Smooth muscle cell (in vitro differentiated cells): ENCODE data around the gene KCNIP1. TPM values are rescaled to one million over a fixed set of nuclear protein-coding genes. Genes with fewer than 3 reads are reported as not detected.

Experiments used
- DNase-seq: peaks from one replicate; lab custom pipeline; 2025; ENCODE audit not compliant: unreplicated experiment; lab: John Stamatoyannopoulos, UW
- H2AFZ ChIP-seq: fragments of 200-600 bp; sonication (generic); 2 replicates; pipeline ENCODE4 v1.6.0; 2016; ENCODE audit warnings: antibody characterized with exemption, low read depth, mild to moderate bottlenecking
- H3F3A ChIP-seq: fragments of 200-600 bp; sonication (generic); 2 replicates; pipeline ENCODE4 v1.6.0; 2017; ENCODE audit warnings: antibody characterized with exemption, low read depth
- H3K27ac ChIP-seq: fragments of 200-600 bp; sonication (generic); 2 replicates; pipeline ENCODE4 v1.5.1; 2016; ENCODE audit warnings: low read depth, mild to moderate bottlenecking
- H3K27me3 ChIP-seq: fragments of 200-600 bp; sonication (generic); 2 replicates; pipeline ENCODE4 v1.6.1; 2016; ENCODE audit warnings: low read depth, mild to moderate bottlenecking
- H3K36me3 ChIP-seq: fragments of 200-600 bp; sonication (generic); 2 replicates; pipeline ENCODE4 v1.5.1; 2016; ENCODE audit warnings: low read depth
- H3K4me1 ChIP-seq: fragments of 200-600 bp; sonication (generic); 2 replicates; pipeline ENCODE4 v1.5.1; 2016; ENCODE audit warnings: low read depth
- H3K4me2 ChIP-seq: fragments of 200-600 bp; sonication (generic); 2 replicates; pipeline ENCODE4 v1.6.0; 2016; ENCODE audit warnings: mild to moderate bottlenecking
- H3K4me3 ChIP-seq: fragments of 200-600 bp; sonication (generic); 2 replicates; pipeline ENCODE4 v1.5.1; 2016; ENCODE audit warnings: mild to moderate bottlenecking
- H3K79me2 ChIP-seq: fragments of 200-600 bp; sonication (generic); 2 replicates; pipeline ENCODE4 v1.6.0; 2016; ENCODE audit warnings: low read depth, mild to moderate bottlenecking
- H3K9ac ChIP-seq: fragments of 200-600 bp; sonication (generic); 2 replicates; pipeline ENCODE4 v1.6.0; 2016; ENCODE audit warnings: low read depth
- H3K9me3 ChIP-seq: fragments of 200-600 bp; sonication (generic); replicated peaks from 2 replicates; pipeline ENCODE4 v1.5.1; 2016; ENCODE audit warnings: low read depth
- H4K20me1 ChIP-seq: fragments of 200-600 bp; sonication (generic); 2 replicates; pipeline ENCODE4 v1.6.0; 2016; ENCODE audit warnings: low read depth
- CTCF ChIP-seq: fragments of 200-600 bp; sonication (generic); IDR thresholded peaks from 2 replicates; pipeline ENCODE4 v1.5.1; 2017; ENCODE audit warnings: borderline replicate concordance, mild to moderate bottlenecking, antibody characterized with exemption; ENCODE audit not compliant: insufficient read depth, poor library complexity, severe bottlenecking
- WGBS: methylation state at CpG from one replicate; pipeline ENCODE4 v1.1.7; 2016; ENCODE audit warnings: low lambda C conversion rate; 5-methylcytosine and 5-hydroxymethylcytosine counted together
- polyA plus RNA-seq: library from polyadenylated mRNA; unstranded; fragments of >200 nt; fragmentation: Nextera tagmentation; extraction: Ambion mirVana; gene quantifications from 2 replicates; pipeline ENCODE4 v1.2.1, GENCODE V29; 2016
- total RNA-seq: library from RNA; depleted of rRNA; stranded (reverse); fragments of >200 nt; gene quantifications from 2 replicates; pipeline ENCODE4 v1.2.3, GENCODE V29; 2014

KCNIP1 gene
- total and polyA plus RNA-seq, 2 experiments from 2014 or later = 0.50 TPM; not detected in 1

DNA sequence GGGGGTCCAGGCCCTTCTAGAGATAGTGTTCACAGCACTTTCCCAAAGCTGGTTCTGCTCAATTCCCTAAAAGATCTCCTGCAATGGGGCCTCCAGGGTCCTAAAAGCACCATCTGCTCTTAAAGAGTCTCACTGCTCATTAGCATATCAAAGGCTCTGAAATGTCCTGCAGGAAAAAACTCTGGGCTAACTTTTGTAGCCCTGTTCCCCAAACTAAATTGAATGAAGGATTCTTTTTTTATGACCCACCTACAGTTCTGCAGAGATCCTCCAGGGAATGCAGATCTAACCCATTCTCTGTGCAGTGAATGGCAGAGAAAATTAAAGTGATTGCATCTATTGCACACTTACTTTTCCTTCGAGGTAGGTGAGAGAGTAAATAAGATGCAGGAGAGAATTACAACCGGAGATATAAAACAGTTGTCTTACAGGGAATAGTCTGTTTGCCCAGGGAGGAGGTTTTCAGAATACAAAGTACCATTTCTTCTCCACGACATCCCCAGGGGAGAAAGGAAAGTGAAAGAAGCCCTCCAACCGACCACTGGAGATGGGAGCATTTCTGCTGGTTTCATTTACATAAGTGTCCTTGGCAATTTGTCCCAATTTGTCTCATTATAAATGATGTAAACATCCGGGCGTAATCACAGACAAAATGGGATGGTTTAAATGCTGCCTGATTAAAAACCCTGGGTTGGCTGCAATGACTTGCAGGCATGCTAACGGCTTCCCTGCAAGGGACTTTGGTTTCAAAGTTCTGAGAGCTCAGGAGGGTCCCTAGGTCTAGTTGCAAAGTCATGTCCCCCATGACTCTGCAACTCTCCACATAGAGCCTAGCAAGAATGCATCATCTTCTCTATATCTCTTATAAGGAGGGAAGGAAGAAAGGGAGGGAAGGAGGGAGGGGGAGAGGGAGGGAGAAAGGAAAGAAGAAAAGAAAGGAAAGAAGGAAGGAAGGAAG lies 114.0 kb downstream of the KCNIP1 start:
- Histone ChIP-seq H2AFZ (no peak overlapping the region), H3K27ac (no peak overlapping the region), H4K20me1 (no peaks in the 10 kb centered on the region), H3K9me3 (no peaks in the 10 kb centered on the region), H3F3A (no peaks in the 10 kb centered on the region), H3K9ac (no peak overlapping the region), H3K4me2 (no peak overlapping the region), H3K4me1 (peaks cover 14% of the 10 kb centered on the region), H3K4me3 (no peak overlapping the region), H3K36me3 (no peaks in the 10 kb centered on the region), H3K79me2 (no peaks in the 10 kb centered on the region), H3K27me3 (peaks cover 40% of the 10 kb centered on the region)
- WGBS = 50% methylated on average over 7 of the region's 7 CpGs
- DNase-seq = no peak
- TF ChIP-seq CTCF = no peak

DNA sequence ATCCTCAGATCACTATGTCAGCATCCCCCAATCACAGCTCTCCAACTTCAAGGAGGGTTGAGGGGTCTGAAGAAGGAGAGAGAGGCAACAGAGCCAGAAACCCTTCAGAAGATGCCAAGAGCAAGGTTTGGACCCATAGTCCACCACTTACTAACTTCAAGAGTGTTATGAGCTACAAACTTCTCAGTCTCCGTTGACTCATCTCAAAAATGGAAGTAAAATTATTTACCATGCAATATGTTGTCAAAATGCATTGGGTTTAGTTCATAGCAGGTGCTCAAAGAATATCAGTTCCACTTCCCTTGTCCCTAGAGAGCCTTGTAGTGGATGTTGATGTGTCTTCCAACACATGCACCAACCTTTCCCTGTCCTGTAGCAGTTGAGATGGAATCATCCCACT lies 116.0 kb downstream of the KCNIP1 start:
- no peaks in the 10 kb centered on the region for H4K20me1 ChIP-seq
- TF ChIP-seq CTCF = no peak
- no peak overlapping the region for H3K9ac ChIP-seq
- no peaks in the 10 kb centered on the region for H3K79me2 ChIP-seq
- 90% methylated on average over 1 of the region's 1 CpG for WGBS
- no peaks in the 10 kb centered on the region for H3K9me3 ChIP-seq
- no peak overlapping the region for H3K4me3 ChIP-seq
- H3F3A ChIP-seq = no peaks in the 10 kb centered on the region
- no peak overlapping the region for H3K4me2 ChIP-seq
- no peak overlapping the region for H3K27ac ChIP-seq
- H3K36me3 ChIP-seq = no peaks in the 10 kb centered on the region
- DNase-seq = no peak
- H2AFZ ChIP-seq = no peak overlapping the region
- H3K27me3 ChIP-seq = peaks cover 48% of the 10 kb centered on the region
- peaks cover 8% of the 10 kb centered on the region for H3K4me1 ChIP-seq

DNA sequence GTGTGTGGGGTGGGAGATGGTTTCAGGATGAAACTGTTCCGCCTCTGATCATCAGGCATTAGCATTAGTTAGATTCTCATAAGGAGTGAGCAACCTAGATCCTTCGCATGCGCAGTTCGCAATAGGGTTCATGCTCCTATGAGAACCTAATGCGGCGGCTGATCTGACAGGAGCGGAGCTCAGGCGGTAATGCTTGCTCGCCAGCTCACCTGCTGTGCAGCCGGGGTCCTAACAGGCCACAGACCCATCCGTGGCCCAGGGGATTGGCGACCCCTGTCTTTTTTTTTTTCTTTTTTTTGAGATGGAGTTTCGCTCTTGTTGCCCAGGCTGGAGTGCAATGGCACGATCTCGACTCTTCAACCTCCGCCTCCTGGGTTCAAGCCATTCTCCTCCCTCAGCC lies 119.1 kb downstream of the KCNIP1 start:
- no peaks in the 10 kb centered on the region for H4K20me1 ChIP-seq
- H3F3A ChIP-seq = no peaks in the 10 kb centered on the region
- H3K9me3 ChIP-seq = no peaks in the 10 kb centered on the region
- H3K79me2 ChIP-seq = no peaks in the 10 kb centered on the region
- H3K9ac ChIP-seq = no peak overlapping the region
- H3K27ac ChIP-seq = no peak overlapping the region
- TF ChIP-seq CTCF = no peak
- 91% methylated on average over 16 of the region's 16 CpGs for WGBS
- H3K4me1 ChIP-seq = peaks cover 1% of the 10 kb centered on the region
- peaks cover 49% of the 10 kb centered on the region for H3K27me3 ChIP-seq
- H3K36me3 ChIP-seq = no peaks in the 10 kb centered on the region
- no peak overlapping the region for H3K4me2 ChIP-seq
- no peak overlapping the region for H3K4me3 ChIP-seq
- H2AFZ ChIP-seq = no peak overlapping the region
- DNase-seq = no peak
